ENCODE measurements around the gene DNM1L.

Gene DNM1L

DNA sequence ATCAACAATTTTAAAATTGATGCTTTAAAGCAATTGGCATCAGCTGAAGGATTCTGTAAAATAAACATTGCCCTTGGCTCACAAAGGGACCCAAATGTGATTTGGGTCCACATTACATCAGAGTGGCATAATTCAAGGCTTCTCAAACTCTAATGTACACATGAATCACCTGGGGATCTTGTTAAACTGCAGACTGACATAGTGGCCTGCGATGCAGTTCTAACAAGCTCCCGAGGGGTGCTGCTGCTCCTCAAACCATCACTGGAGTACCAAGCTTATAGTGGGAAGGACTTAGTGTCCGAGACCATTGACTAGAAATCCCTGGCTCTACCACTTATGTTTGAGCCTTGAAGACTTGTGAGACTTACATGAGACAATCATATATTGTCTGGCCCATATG is 31.8 kb upstream of the DNM1L start:
- Histone ChIP-seq H3K9me2 (replicated peaks; ENCODE audit: low read depth, low read length) (no peaks in the 10 kb centered on the region), H2AFZ (ENCODE audit: low read length) (no peak overlapping the region), H3K4me2 (ENCODE audit: low read depth, low read length, poor library complexity, severe bottlenecking) (no peak overlapping the region), H3K79me2 (ENCODE audit: insufficient read depth, low read length) (no peaks in the 10 kb centered on the region), H3K4me3 (ENCODE audit: low read length, poor library complexity, severe bottlenecking) (no peak overlapping the region), H3K9me3 (ENCODE audit: insufficient read depth, low read depth, low read length) (no peaks in the 10 kb centered on the region), H3K9ac (ENCODE audit: low read depth, low read length, poor library complexity, severe bottlenecking) (no peak overlapping the region), H3K4me1 (ENCODE audit: insufficient read depth, low read length, poor library complexity, severe bottlenecking) (peaks cover 39% of the 10 kb centered on the region), H4K20me1 (ENCODE audit: insufficient read depth, low read length, poor library complexity, severe bottlenecking) (no peaks in the 10 kb centered on the region), H3K36me3 (ENCODE audit: insufficient read depth, low read length) (no peaks in the 10 kb centered on the region), H3K27me3 (ENCODE audit: insufficient read depth, low read length, poor library complexity, severe bottlenecking) (no peaks in the 10 kb centered on the region), H3F3A (ENCODE audit: low read depth) (peaks cover 10% of the 10 kb centered on the region; the same call in 1 of the 2 replicates)
- TF ChIP-seq, protein P1, sequence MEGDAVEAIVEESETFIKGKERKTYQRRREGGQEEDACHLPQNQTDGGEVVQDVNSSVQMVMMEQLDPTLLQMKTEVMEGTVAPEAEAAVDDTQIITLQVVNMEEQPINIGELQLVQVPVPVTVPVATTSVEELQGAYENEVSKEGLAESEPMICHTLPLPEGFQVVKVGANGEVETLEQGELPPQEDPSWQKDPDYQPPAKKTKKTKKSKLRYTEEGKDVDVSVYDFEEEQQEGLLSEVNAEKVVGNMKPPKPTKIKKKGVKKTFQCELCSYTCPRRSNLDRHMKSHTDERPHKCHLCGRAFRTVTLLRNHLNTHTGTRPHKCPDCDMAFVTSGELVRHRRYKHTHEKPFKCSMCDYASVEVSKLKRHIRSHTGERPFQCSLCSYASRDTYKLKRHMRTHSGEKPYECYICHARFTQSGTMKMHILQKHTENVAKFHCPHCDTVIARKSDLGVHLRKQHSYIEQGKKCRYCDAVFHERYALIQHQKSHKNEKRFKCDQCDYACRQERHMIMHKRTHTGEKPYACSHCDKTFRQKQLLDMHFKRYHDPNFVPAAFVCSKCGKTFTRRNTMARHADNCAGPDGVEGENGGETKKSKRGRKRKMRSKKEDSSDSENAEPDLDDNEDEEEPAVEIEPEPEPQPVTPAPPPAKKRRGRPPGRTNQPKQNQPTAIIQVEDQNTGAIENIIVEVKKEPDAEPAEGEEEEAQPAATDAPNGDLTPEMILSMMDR (conservative IDR thresholded peaks at IDR 0.05; ENCODE audit: low read length) = no peak
- TF ChIP-seq EZH2phosphoT487 (IDR thresholded peaks at IDR 0.05; ENCODE audit: borderline replicate concordance) = no peak

DNA sequence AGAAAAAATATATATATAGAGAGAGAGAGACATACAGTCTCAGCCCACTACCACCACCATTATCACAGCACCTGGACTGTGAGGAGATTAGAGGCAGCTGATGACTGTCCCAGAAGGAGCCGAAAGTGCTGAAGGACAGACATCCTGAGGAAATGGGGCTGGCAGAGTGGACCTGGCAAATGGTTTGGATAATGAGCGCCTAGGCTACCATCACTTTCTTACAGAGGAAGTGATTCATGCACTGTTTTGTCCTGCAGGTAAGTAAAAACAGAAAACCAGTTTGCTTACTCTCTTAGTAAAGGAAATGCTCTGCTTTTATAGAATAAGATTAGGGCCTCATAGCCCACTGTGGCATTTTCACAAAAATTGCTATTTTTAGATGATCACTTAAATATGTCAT is 28.6 kb upstream of the DNM1L start:
- no peaks in the 10 kb centered on the region for H3K9me3 ChIP-seq (ENCODE audit: insufficient read depth, low read depth, low read length)
- peaks cover 13% of the 10 kb centered on the region for H3K4me1 ChIP-seq (ENCODE audit: insufficient read depth, low read length, poor library complexity, severe bottlenecking)
- no peak overlapping the region for H3K9ac ChIP-seq (ENCODE audit: low read depth, low read length, poor library complexity, severe bottlenecking)
- no peaks in the 10 kb centered on the region for H3K9me2 ChIP-seq (replicated peaks; ENCODE audit: low read depth, low read length)
- H2AFZ ChIP-seq (ENCODE audit: low read length) = no peak overlapping the region
- no peaks in the 10 kb centered on the region for H3K36me3 ChIP-seq (ENCODE audit: insufficient read depth, low read length)
- H3K4me2 ChIP-seq (ENCODE audit: low read depth, low read length, poor library complexity, severe bottlenecking) = peak overlapping the region; percentile 35
- no peaks in the 10 kb centered on the region for H3K27me3 ChIP-seq (ENCODE audit: insufficient read depth, low read length, poor library complexity, severe bottlenecking)
- H3F3A ChIP-seq (ENCODE audit: low read depth) = 0 out of 2 replicates have a peak, but pooled peaks cover 5% of the 10 kb centered on the region
- no peak overlapping the region for H3K4me3 ChIP-seq (ENCODE audit: low read length, poor library complexity, severe bottlenecking)
- no peaks in the 10 kb centered on the region for H4K20me1 ChIP-seq (ENCODE audit: insufficient read depth, low read length, poor library complexity, severe bottlenecking)
- no peaks in the 10 kb centered on the region for H3K79me2 ChIP-seq (ENCODE audit: insufficient read depth, low read length)
- TF ChIP-seq, protein P1 (conservative IDR thresholded peaks at IDR 0.05; ENCODE audit: low read length) = no peak
- TF ChIP-seq EZH2phosphoT487 (IDR thresholded peaks at IDR 0.05; ENCODE audit: borderline replicate concordance) = no peak

DNA sequence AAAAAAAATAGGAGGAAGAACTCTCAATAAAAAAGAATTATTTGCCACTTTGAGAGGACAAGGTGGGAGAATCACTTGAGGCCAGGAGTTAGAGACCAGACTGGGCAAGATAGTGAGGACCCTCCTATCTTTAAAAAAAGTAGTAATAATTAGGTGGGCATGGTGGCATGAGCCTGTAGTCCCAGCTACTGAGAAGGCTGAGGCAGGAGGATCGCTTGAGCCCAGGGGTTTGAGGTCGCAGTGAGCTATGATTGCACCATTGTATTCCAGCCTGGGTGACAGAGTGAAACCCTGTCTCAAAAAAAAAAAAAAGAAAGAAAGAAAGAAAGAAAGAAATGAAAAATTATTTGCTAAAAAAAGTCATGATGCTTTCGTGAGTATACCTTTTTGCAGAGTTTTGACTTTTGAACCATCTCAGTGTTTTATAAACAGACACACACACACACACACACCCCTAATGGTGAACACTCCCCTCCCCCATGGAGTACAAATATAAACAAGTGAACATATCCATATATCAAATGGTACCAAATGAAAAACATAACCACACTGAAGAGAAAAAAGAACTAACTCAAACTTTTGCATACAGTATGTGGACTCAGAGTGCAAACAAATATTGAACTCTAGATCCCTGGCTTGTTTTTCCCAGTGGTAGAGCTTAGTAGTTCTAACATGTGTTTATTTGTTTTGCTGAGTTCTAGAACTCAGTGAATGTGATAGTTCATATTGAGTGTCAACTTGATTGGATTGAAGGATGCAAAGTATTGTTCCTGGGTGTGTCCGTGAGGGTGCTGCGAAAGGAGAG is 27.7 kb upstream of the DNM1L start:
- 0 out of 2 replicates have a peak, but pooled peaks cover 5% of the 10 kb centered on the region for H3F3A ChIP-seq (ENCODE audit: low read depth)
- no peaks in the 10 kb centered on the region for H3K9me2 ChIP-seq (replicated peaks; ENCODE audit: low read depth, low read length)
- H3K9ac ChIP-seq (ENCODE audit: low read depth, low read length, poor library complexity, severe bottlenecking) = no peak overlapping the region
- no peaks in the 10 kb centered on the region for H3K27me3 ChIP-seq (ENCODE audit: insufficient read depth, low read length, poor library complexity, severe bottlenecking)
- H3K79me2 ChIP-seq (ENCODE audit: insufficient read depth, low read length) = no peaks in the 10 kb centered on the region
- H3K4me1 ChIP-seq (ENCODE audit: insufficient read depth, low read length, poor library complexity, severe bottlenecking) = peaks cover 13% of the 10 kb centered on the region
- H3K9me3 ChIP-seq (ENCODE audit: insufficient read depth, low read depth, low read length) = no peaks in the 10 kb centered on the region
- H3K4me3 ChIP-seq (ENCODE audit: low read length, poor library complexity, severe bottlenecking) = no peak overlapping the region
- H2AFZ ChIP-seq (ENCODE audit: low read length) = no peak overlapping the region
- no peaks in the 10 kb centered on the region for H4K20me1 ChIP-seq (ENCODE audit: insufficient read depth, low read length, poor library complexity, severe bottlenecking)
- TF ChIP-seq EZH2phosphoT487 (IDR thresholded peaks at IDR 0.05; ENCODE audit: borderline replicate concordance) = no peak
- TF ChIP-seq, protein P1 (conservative IDR thresholded peaks at IDR 0.05; ENCODE audit: low read length) = no peak
- no peaks in the 10 kb centered on the region for H3K36me3 ChIP-seq (ENCODE audit: insufficient read depth, low read length)
- peak overlapping the region; percentile 35 for H3K4me2 ChIP-seq (ENCODE audit: low read depth, low read length, poor library complexity, severe bottlenecking)
